ENCODE results near the gene RPS10.
A peak's percentile ranks its signal among the peaks of the same experiment; 100 is the strongest.

The RPS10 gene

DNA sequence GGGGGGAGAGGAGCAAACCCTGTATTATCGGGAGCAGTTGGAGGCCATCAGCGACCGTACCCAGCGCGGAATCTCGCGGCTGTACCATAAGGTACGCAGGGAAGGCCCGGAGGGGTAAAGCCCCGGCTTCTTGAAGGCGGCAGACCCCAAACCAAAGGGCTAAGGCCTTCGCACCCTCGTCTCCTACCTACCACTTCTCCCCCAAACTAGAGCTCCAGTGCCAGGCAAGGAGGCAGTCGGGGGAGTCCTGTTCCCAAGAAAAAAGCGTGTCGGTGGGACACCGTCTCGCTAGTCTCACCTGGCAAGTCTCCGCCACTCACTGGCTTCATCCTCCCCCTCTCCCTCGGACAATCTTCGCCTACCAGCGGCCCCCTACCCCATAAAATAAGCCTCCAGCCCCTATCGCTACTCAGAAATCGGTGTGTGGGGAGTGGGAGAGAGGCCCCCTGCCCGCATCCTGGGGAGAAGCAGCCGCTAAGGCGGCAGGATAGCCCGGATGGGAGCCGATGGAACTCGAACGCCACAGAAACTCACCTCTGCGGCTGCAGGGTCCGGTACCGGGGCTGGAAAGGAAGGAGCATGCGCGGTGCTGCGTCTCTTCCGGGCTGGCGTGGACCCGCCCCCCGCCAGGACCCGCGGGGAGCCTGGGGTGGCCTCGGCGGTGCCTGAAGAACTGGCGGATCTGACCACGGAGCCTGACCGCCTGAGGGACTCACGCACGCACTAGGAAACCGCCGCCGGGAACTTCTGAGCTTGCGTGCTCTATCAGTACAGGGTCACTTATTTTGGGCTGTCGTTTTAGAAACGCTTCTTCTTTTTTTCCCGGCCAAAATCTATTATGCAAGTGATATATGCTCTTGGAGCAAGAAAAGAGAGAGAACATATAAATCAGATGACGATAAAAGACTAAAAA, at the start of gene RPS10:
RPS10 (minus strand) TSS at position 572 of the 913 bp plus-strand sequence. CDS start 848 bp downstream, outside the sequence.
- peak; percentile 67 for DNase-seq

DNA sequence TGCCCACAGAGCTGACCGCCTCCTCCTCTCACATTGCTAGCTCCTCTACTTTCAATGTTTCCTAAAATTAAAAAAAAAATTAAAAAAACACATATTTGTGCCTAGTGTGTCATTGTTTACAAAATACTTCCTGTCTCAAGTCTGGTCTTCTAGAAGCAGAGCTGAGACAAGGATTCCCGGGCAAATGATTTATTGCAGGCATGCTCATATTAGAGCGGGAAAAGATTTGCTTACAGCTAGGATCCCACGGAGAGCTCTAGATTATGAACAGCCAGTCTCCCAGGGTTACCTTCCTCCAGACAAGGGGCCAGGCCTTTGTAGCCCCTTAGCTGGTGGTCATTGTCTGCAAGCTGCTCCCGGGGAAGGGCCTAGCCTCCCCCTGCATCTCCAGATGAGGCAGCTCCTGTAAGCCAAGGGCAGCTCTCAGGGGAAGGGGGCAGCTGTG, 49.4 kb upstream of the RPS10 start:
- no peak for DNase-seq

DNA sequence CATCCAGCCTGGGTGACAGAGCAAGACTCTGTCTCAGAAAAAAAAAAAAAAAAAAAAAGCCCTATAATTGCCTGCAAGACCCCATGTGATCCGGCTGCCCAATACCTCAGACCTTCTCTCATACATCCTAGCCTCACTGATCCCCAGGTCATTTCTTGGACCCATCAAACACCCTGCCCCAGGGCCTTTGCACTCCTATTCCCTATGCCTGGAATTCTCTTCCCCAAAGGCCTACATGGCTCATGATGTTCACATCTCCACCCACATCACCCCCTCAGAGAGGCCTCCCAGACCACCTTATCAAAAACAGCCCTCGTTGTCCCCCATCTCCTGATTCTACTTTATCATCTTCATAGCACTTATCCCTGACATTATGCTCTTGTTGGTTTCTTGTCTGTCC, 48.9 kb upstream of the RPS10 start:
- DNase-seq = no peak

DNA sequence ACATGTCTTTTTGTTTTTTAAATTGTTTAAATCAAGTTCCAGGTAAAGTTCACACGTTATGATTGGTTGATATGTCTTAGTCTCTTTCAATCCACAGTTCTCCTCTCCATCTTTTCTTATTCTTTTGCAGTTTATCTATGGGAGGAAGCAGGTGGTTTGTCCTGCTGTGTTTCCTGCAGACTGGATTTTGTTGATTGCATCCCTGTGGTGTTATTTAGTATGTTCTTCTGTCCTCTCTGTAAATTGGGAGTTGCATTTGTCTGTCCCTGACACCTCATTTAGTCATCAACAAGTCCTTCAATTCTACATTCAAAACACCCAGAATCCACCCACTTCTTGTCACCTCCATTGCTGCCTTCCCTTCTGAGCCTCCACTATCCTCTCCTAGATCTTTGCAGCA, 48.1 kb upstream of the RPS10 start:
- no peak for DNase-seq

DNA sequence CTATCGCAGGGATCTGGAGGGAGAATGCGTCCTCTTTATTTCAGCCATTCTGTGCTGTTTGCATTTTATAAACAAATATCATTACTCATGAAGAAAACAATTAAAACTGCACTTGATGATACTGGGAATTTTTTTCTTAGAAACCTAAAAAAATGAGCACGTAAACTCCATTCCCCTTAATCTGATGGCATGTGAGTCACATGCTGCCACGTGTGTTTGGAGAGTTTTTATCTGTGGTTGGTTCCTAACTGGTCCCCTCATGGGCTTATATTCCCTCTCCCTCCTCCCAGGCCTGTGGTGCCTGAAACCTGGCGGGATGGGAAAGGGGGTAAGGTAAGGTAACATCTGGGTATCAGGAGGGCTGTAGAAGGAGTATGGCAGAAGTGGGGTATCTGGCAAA, 46.6 kb upstream of the RPS10 start:
- DNase-seq = no peak

DNA sequence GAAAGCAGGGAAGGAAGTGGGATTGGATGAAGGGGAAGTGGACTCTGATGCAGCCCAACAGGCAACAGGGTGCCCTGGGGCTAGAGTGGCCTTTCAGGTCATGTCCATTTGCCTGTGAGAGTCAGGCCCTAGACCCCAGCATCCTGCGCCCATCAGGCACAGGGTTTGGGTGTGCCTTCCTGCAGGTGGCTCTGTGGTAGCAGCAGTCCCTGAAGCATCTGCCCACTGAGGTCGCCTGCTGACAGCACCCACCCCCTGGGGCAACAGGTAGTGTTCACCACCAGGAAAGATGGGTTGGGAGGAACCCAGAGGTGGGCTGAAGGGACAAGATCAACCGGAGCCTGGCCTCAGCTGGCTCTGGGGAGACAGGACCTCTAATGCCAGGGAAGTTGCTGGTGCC, 43.6 kb upstream of the RPS10 start:
- no peak for DNase-seq

DNA sequence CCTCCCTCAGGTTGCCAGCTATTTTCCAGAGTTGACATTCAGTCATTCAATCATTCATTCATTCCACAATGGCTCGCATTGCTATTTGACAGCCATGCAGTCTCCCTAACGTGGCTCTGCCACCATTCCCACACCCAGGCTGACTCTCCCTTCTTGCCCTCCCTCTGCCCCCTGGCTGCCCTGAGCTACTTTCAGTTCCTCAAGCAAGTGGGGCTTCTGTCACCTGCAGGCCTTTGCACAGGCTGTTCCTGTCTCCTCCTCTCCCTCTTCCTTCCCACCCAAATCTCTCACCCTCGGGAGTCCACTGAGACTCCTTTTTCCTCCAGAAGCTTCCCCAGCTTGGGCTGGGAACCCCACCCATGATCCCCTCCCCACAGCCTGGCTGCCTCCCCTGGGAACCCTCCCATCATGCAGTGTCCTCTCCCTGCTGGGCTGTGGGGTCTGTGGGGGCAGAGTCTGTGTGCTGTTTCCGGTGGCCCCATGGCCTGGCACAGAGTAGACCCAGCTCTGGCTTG, 42.6 kb upstream of the RPS10 start:
- DNase-seq = no peak

DNA sequence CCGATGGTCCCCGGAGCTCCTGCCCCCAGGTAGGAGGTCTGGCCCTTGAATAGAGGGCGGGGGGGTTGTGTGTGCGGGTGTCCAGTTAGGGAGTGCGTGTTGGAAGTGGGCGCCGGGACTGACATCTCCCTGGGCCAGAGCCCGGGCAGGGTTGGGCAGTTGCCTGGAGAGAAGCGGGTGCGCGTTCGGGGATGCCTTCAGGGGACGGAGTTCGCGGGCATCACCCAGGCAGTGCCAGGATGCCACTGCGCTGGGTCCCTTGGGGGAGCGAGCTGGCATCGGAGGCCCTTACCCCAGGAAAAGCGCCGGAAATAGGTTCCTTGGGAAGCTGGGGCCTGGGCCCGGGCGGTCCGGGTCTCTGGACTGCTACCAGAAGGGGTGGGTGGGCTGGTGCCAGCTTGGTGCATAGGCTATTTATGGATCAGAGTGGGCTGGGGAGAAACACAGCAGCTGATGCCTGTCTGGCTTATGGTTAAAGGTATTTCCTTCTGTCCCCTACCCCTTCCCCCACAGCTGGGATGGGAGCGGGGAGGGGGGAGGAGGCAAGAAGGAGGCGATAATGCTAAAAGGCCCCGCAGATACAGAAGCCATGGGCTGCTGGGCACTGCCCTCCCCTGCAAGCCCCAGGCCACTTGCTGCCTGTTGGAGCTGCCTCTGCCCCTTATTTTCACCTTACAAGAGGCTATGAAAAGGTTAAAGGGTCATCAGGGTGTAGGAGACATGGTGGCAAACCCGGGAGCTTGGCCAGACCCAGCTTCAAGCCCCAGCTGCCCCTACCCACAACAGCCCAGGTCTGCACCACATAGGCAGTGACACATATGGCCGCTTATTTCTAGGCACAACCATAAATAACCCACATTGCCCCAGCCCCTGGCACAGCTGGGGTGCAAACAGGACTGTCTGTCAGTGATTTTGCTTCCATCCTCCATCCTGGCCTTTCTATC, 40.6 kb upstream of the RPS10 start:
- no peak for DNase-seq

DNA sequence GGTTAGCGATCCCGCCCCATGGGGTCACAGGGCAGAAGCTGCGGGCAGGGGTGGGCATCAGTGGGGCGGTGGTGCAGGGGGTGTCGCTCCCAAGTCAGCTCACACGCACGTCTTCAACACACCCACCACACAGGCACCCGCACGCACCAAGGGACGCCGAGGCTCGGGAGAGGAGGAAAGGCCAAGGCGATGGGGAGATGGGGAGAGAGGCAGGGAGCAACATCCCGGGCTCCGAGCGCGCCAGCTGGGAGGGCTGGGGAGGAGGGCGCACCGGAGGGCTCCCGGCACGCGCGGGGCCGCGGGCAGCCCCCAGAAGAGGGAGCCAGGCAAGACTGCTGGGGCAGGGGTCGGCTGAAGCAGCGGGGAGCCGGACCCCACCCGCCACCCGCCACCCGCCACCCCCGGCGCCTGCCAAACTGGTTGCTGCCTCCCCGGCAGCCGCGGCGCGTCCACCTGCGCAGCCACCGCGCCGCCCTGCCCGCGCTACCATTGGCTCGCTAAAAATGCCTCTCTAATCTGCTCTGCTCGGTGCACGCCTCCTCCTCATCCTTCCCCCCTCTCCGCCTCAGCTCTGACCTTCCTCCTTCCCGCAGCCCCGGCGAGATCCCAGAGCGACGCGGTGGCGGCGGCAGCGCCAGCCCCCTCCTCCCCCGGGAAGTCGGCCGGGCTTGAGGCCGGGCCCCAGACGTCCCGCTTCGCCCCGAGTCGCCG, 39.8 kb upstream of the RPS10 start, which contains the start of gene PACSIN1:
PACSIN1 (plus strand) TSS at position 546 of the 711 bp plus-strand sequence. CDS start 60,230 bp downstream, outside the sequence.
- DNase-seq = peak; percentile 46

DNA sequence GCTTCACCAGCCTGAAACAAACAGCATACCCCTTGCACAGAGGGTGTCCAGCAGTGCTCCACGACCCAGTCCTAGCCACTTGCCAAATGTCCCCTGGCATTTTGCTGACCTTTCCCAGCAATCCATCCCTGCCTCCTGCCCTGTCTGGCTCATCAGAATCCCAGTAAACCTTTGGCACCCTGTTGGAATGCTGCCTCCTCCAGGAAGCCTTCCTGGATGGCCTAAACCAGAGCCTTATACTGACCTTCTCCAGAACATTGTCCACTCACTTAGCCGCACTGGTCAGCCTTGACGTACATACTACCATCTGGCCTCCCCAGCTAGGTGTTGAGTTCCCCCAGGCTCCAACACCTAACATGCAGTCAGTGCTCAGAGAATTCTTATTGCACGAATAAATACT, 38.0 kb upstream of the RPS10 start:
- DNase-seq = no peak

DNA sequence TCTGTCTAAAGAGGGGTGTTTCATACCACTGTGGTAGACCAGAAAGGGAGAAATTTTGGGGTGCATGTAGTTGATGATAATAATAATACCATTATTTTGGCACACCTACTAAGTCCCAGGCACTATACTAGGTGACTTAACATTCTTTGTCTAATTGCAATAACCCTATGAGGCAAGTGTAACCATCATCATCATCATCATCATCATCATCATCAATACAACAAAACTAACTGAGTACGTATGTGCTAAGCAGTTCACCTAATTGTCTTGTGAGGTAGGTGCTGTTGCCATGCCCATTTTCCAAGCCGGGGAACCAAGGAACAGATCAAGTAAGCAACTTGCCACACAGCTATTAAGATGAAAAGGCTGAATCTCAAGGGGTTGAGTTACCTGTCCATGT, 37.4 kb upstream of the RPS10 start:
- DNase-seq = no peak

DNA sequence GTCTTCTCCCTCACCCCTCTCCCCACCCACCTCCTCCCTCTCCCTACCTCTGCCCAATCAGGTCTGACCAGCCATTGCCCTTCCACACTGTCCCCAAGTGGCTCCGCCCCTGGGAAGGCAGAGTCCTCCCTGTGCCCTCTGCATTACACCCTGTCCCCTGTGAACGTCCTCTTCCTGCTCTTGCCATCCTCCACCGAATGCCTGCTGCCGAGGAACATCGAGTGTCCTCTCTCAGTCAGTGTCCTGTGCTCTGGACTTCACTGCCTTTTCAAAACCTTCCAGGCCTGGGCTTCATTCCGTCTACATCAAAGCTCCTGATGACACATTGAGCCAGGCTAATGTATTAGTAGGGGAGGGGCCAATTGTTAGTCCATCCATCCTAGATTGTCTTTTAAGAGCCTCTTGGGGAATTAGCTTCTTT, 36.7 kb upstream of the RPS10 start:
- peak; percentile 24 for DNase-seq

DNA sequence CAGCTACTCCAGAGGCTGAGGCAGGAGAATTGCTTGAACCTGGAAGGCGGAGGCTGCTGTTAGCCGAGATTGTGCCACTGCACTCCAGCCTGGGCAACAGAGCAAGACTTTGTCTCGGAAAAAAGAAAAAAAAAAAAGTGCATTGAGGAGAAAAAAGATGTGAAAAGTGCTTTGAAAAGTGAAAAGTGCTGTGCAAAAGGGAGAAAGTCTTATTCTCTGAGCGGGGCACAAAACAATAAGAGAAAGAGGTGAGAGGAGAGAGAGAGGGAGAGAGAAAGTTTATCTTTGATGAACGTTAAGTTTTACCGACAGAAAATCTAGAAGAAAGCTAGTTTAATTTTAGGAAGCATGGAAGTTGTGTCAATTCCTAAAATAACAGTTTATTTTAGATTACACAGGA, 36.1 kb upstream of the RPS10 start:
- no peak for DNase-seq

DNA sequence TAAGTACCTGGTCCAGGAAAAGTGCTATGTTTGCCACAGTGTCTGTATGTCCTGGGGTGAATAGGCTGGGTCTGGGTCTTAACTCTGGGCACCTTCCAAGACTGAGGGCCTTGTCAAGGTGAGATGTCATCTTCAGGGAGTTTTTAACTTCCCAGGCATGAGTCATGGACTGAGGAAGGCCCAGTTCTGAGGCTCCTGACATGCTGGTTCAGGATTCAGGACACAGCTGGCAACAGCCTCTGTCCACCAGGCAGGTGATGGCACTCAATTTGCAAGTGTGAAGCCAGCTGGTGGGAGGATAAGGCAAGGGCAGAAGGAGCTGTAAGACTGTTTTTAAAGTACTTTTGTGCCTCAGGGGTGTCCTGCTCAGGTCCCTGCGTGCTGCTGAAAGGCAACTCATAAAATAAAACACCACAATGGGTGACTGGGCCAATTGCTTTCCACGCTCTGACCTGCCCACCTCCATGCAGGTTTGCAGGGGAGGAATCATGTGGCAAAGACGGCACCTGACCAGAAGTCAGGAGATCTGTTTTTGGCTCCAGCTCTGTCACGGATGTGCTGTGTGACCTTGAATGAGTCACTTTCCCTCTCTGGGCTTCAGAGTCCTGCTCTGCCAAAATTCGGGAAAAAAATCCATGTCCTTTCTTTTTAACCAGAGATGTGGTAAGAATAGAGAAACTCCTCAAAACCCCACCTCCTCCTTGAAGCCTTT, 35.1 kb upstream of the RPS10 start:
- no peak for DNase-seq

DNA sequence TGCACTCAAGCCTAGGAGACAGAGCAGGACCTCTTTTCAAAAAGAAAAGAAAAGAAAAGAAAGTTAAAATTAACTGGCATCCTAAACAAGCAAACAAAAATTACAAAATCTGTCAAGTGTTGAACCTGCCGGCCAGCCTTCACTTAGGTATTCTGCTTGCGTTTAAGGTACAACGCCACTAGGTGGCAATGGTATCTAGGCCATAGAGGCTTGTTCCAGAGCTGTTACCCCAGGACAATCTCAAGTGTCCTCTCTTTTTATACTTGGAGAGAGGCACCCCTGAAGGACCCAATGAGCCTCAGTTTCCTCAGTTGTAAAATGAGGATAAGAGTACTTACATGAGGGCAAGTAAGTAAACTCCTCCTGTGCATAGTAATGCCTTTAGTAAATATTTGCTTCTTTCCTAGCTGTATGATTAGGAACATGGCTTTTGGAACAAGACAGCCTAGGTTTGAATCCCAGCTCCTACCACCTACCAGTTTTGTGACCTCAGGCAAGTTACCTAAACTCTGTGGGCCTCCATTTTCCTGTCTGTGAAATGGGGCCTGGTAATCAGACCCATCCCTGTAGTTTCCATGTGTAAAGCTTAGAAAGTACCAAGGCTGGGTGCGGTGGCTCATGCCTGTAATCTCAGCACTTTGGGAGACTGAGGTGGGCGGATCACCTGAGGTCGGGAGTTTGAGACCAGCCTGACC, 34.2 kb upstream of the RPS10 start:
- no peak for DNase-seq

DNA sequence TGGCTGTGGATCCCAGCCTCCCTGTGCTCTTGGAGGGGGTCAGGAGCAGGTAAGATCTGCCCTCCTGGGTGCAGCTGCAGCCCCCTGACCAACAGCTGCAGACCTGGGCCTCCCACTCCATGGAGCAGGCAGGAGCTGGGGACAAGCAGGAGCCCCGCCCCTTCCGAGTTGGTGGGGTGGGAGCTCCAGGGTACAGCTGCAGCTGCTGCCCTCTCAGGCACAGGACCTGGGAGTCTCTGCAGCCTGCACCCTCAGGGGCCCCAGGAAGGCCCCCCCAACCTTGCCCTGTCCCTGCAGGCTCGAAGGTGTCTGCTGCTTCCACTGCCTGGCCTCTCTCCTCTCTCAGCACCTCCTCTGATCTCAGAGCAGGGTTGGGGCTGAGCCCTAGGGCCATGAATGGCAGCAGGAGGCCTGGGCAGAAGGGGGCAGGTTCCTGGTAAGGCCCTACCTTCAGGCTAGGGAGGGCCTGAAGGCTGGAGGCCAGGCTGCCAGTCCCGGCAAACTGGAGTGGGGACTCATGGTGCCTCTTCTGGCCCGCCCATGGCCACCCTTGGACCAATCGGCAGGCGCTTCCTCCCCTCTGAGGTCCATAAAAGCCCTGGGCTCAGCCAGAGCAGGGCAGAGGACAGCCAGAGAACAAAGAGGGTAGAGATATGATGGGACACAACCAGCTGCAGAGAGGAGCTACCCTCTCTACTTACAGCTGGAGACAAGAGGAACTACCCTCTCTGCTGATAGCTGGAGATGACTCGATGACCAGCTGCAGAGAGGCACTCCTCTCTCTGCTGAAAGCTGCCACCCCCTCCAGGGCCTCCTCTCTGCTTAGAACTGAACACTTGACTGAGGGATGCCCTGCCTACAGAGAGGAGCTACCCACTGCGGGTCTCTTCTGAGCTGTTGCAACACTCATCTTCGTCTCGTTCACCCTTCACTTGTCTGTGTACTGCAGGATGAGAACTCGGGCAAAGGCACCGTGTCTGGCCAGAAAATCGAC, 32.2 kb upstream of the RPS10 start:
- no peak for DNase-seq

DNA sequence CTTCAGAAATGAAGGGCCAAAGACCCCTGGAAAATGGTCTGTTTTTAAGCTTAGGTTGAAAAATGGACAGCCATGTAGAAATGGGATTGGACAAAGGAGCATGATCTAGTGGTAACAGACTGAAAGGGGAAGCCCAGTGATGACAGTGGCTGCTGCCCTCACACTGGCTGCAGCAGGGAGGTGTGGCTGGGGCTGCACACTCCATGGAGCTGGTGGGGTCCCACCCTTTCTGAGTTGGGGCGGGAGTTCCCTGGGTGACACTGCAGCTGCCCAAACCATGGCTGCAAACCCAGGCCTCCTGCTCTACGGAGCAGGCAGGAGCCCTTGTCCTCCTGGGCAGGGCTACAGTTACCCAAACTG, 31.5 kb upstream of the RPS10 start:
- DNase-seq = no peak

DNA sequence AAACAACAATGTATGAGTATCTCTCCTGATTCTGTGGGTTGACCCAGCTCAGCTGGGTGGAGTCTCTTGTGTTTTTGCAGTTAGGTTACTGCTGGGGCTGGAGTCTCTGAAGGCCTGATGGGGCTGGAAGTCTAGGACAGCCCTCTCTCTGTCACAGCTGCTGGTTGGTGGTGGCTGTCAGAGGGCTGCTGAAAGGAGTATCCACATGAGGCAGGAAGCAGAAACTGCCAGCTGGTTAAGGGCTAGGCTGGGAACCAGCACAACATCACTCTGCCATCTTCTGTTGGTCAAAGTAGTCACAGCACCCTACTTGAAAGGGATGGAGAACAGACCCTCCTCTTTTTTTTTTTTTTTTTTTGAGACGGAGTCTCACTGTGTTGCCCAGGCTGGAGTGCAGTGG, 30.0 kb upstream of the RPS10 start:
- no peak for DNase-seq

DNA sequence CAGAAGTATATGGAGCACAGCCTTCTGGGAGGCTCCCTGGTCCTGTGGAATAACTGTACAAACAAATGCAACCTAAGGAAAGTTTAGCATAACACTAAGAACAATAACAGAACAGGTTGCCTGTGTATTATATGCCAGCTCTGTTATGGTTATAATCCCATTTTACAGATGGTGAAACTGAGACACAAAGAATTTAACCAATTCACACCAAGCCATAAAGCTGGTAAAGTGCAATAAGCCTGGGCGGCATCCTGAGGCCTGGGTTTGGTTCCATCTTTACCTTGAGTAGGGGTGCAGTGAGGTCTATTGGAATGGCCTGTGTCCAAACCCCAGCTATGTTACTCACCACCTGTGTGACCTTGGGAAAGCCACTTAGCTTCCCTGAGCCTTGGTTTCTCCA, 25.3 kb upstream of the RPS10 start:
- DNase-seq = no peak

DNA sequence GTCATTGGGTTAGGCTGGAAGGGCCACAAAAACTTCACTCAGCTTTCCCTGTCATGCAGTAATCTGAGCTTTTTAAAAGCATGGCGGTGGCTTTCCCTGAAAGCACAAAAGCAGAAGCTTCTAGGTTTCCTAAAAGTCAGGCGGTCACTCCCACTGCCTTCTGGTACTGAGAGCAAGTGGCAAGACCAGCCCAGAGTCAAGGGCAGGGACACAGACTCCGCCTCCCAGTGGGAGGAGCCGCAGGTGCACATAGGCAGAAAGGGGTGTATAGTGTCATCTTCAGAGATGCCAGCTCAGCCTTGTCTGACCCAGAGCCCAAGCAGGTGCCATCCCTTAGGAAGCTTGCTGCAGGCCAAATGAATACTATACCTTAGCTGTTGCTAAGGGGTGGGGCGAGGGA, 22.0 kb upstream of the RPS10 start:
- DNase-seq = no peak

All from NCI-H1417 treated with DMSO at 0.1 percent for 48 hours (cell line).